ENCODE measurements around the gene LSM7.
"Not testable (repeated sequence)": the region's sequence is repeated elsewhere in the genome, so short reads cannot be mapped to it uniquely, and the experiment has no call there.

The LSM7 gene

GRCh38 chr19:2302319-2303210 lies 25.8 kb downstream of the LSM7 start:
- DNase-seq (ENCODE audit: low read depth in 2 of 2), result no peak

- no peak for DNase-seq (ENCODE audit: low read depth in 2 of 2)
Observed at GRCh38 chr19:2300533-2300932, 27.9 kb downstream of the LSM7 start.

GRCh38 chr19:2296141-2296540 lies 32.2 kb downstream of the LSM7 start:
- no peak for DNase-seq (ENCODE audit: low read depth in 2 of 2)

GRCh38 chr19:2294687-2295335 lies 33.6 kb downstream of the LSM7 start:
- DNase-seq (ENCODE audit: low read depth in 2 of 2), result no peak

GRCh38 chr19:2291185-2291751 lies 37.1 kb downstream of the LSM7 start:
- no peak for DNase-seq (ENCODE audit: low read depth in 2 of 2)

- DNase-seq (ENCODE audit: low read depth in 2 of 2), result no peak
Observed at GRCh38 chr19:2290441-2291184, 37.8 kb downstream of the LSM7 start.

GRCh38 chr19:2289714-2290435 lies 38.5 kb downstream of the LSM7 start:
- DNase-seq (ENCODE audit: low read depth in 2 of 2), result no peak

- no peak for DNase-seq (ENCODE audit: low read depth in 2 of 2)
Observed at GRCh38 chr19:2288818-2289713, 39.3 kb downstream of the LSM7 start.

- no peak for DNase-seq (ENCODE audit: low read depth in 2 of 2)
Observed at GRCh38 chr19:2288338-2288817, 40.0 kb downstream of the LSM7 start.

- DNase-seq (ENCODE audit: low read depth in 2 of 2), result no peak
Observed at GRCh38 chr19:2287585-2288337, 40.6 kb downstream of the LSM7 start.

- no peak for DNase-seq (ENCODE audit: low read depth in 2 of 2)
Observed at GRCh38 chr19:2286402-2287140, 41.8 kb downstream of the LSM7 start.

GRCh38 chr19:2283835-2284507 lies 44.4 kb downstream of the LSM7 start:
- DNase-seq (ENCODE audit: low read depth in 2 of 2), result no peak

- DNase-seq (ENCODE audit: low read depth in 2 of 2), result no peak
Observed at GRCh38 chr19:2282862-2283237, 45.5 kb downstream of the LSM7 start.

- no peak for DNase-seq (ENCODE audit: low read depth in 2 of 2)
Observed at GRCh38 chr19:2282062-2282861, 46.1 kb downstream of the LSM7 start, which contains the start of gene PEAK3. TSS of gene PEAK3 (minus strand) at chr19:2282175. CDS start at chr19:2280931, 1,244 bp downstream.

GRCh38 chr19:2281265-2282061 lies 46.9 kb downstream of the LSM7 start:
- not testable (repeated sequence) for DNase-seq (ENCODE audit: low read depth in 2 of 2)

GRCh38 chr19:2280633-2281264 lies 47.6 kb downstream of the LSM7 start:
- no peak for DNase-seq (ENCODE audit: low read depth in 2 of 2)

Data from stimulated activated CD8-positive, alpha-beta memory T cell treated with anti-CD3 and anti-CD28 coated beads, Interleukin-15, amount 100 ng/mL, for 4 hours (primary cell).